ENCODE measurements around the gene LTBP4.
A peak's percentile ranks its signal among the peaks of the same experiment; 100 is the strongest.
"Not testable (repeated sequence)": the region's sequence is repeated elsewhere in the genome, so short reads cannot be mapped to it uniquely, and the experiment has no call there.

The LTBP4 gene, protein sequence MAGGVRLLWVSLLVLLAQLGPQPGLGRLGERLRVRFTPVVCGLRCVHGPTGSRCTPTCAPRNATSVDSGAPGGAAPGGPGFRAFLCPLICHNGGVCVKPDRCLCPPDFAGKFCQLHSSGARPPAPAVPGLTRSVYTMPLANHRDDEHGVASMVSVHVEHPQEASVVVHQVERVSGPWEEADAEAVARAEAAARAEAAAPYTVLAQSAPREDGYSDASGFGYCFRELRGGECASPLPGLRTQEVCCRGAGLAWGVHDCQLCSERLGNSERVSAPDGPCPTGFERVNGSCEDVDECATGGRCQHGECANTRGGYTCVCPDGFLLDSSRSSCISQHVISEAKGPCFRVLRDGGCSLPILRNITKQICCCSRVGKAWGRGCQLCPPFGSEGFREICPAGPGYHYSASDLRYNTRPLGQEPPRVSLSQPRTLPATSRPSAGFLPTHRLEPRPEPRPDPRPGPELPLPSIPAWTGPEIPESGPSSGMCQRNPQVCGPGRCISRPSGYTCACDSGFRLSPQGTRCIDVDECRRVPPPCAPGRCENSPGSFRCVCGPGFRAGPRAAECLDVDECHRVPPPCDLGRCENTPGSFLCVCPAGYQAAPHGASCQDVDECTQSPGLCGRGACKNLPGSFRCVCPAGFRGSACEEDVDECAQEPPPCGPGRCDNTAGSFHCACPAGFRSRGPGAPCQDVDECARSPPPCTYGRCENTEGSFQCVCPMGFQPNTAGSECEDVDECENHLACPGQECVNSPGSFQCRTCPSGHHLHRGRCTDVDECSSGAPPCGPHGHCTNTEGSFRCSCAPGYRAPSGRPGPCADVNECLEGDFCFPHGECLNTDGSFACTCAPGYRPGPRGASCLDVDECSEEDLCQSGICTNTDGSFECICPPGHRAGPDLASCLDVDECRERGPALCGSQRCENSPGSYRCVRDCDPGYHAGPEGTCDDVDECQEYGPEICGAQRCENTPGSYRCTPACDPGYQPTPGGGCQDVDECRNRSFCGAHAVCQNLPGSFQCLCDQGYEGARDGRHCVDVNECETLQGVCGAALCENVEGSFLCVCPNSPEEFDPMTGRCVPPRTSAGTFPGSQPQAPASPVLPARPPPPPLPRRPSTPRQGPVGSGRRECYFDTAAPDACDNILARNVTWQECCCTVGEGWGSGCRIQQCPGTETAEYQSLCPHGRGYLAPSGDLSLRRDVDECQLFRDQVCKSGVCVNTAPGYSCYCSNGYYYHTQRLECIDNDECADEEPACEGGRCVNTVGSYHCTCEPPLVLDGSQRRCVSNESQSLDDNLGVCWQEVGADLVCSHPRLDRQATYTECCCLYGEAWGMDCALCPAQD (N-terminal part only)

DNA sequence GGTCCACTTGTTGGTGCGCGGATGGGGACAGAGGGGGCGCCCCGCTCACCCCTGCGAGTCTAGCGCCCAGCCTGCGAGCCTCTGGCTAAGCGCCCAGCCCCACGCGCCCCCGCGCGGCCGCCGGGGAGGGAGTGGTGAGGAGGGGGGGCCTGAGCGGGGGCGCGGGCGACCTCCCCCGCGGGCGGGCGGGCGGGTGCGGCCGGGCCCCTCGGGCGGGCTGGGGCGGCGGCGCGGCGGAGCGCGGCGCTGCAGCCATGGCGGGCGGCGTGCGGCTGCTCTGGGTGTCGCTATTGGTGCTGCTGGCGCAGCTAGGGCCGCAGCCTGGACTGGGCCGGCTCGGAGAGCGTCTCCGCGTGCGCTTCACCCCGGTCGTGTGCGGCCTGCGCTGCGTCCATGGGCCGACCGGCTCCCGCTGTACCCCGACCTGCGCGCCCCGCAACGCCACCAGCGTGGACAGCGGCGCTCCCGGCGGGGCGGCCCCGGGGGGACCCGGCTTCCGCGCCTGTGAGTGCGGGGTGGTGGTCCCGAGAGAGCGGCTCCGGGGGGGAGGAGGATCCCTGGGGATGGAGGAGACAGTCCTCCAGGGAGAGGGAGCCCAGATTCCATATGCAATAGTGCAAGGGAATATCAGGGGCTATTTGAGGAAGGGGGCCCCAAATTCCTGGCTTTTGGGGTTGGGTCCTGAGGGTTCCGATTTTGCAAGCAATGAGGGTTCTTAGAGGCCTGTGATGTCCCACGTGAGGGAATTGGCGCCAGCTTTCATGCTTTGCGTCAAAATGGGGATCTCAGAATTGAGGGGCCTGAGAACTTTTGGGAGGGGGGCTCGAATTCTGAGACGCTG is at the start of gene LTBP4:
LTBP4 (plus strand) TSS at position 236 of the 841 bp plus-strand sequence; CDS start at position 255, 19 bp downstream.
- DNase-seq = peak in 1 of 2 experiments; percentile 48

DNA sequence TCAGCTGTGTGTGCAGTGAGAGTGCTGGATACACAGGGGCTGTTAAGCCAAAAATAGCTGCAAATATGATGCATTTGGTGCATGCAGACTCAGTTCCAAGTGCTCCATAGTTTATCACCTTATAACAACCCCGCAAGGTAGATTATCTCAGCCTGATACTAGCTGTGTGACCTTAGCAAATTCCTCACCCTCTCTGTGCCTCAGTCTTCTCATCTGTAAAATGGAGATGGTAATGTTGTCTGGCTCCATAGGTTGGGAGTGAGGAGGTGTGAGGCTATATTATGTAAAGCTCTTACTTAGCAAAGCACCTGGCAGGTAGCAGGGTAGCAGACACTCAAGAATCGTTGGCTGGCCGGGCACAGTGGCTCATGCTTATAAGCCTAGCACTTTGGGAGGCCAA is 48.3 kb upstream of the LTBP4 start:
- no peak for DNase-seq

DNA sequence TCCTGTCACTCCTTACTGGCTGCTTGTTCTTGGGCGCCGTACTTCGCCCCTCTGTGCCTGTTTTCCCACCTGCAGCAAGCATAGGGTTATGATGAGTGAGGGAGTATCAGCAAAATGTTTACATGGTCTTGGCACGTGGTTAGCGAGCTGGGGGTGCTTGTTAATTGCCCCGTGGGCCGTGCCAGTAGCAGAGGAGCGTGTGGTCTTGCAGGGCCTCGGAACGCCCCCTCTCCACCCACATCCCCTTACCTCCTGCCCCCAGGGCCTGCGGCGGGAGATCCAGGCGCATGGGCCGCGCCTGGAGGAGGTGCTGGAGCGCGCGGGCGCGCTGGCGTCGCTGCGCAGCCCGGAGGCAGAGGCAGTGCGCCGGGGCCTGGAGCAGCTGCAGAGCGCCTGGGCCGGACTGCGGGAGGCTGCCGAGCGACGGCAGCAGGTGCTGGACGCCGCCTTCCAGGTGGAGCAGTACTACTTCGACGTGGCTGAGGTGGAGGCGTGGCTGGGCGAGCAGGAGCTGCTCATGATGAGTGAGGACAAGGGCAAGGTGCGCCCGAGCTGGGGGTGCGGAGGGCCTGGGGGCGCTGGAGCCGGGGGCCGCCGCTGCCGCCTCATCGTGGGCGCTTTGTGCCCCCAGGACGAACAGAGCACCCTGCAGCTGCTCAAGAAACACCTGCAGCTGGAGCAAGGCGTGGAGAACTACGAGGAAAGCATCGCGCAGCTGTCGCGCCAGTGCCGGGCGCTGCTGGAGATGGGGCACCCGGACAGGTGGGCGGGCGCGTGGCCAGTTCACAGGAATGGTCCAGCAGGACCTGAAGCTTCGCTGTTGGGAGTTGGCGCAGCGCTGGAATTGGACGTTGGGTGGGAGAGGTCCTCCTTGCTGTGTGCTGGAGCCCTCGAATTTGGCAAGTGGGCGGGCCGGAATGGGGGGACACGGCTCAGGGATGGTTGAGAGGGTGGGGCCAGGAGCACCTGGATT is 47.0 kb upstream of the LTBP4 start:
- DNase-seq = no peak

DNA sequence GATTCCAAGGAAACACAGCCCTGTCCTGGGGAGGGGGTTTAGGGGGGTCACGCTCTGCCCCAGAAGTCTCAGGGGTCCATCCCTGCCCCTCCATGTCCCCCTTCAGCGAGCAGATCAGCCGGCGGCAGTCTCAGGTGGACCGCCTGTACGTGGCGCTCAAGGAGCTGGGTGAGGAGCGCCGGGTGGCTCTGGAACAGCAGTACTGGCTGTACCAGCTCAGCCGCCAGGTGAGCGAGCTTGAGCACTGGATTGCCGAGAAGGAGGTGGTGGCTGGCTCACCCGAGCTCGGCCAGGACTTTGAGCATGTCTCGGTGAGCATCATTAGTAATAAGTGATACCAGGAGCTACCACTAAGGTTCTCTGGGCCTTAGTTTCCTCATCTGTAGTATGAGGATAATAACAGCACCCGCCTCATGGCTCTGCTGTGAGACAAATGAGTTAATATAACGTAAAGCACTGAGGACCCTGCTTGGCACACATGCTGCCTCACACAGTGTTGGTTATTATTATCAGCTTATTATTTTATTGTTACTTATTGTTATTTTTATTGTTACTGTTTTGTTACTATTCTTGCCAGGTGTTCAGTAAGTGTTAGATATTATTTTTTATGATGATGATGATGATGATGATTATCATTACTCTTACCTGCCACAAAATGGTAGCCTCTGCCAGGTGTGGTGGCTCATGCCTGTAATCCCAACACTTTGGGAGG is 45.0 kb upstream of the LTBP4 start:
- no peak for DNase-seq

DNA sequence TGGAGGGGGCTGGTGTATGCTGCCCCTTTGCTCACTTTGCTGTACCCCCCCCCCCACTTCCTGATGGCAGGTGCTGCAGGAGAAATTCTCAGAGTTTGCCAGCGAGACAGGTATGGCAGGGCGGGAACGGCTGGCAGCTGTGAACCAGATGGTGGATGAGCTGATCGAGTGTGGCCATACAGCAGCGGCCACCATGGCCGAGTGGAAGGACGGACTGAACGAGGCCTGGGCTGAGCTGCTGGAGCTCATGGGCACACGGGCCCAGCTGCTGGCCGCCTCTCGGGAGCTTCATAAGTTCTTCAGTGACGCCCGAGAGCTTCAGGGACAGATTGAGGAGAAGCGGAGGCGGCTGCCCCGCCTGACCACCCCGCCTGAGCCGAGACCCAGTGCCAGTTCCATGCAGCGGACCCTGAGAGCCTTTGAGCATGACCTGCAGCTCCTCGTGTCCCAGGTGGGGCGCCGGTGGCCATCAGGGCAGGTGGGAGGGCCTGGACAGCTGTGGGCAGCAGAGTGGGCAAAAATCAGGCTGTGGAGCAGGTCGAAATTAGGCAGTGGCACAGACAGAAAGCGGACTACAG is 44.1 kb upstream of the LTBP4 start:
- DNase-seq = no peak

DNA sequence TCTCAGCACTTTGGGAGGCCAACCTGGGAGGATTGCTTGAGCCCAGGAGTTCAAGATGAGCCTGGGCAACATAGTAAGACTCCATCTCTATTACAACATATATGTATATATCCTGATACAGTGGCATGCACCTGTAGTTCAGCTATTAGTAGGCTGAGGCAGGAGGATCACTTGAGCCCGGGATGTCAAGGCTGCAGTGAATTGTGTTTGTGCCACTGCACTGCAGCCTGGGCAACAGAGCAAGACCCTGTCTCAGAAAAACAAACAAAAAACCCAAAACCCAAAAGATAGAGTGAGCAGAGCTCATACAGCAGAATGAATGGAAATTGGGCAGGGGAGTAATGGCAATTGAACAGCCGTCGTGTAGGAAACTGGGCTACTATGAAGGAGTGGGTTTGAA is 41.8 kb upstream of the LTBP4 start:
- DNase-seq = no peak

DNA sequence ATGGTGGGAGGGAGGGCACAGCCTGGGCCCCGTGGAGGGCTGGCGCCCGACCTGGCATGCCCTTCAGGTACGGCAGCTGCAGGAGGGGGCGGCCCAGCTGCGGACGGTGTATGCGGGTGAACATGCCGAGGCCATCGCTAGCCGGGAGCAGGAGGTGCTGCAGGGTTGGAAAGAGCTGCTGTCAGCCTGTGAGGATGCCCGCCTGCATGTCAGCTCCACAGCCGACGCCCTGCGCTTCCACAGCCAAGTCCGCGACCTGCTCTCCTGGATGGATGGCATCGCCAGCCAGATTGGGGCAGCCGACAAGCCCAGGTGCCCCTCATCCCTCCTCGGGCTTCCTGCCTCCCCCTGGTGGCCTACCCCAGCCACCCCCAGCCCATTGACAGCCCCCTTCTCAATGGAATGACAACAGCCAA is 41.1 kb upstream of the LTBP4 start:
- DNase-seq = no peak

DNA sequence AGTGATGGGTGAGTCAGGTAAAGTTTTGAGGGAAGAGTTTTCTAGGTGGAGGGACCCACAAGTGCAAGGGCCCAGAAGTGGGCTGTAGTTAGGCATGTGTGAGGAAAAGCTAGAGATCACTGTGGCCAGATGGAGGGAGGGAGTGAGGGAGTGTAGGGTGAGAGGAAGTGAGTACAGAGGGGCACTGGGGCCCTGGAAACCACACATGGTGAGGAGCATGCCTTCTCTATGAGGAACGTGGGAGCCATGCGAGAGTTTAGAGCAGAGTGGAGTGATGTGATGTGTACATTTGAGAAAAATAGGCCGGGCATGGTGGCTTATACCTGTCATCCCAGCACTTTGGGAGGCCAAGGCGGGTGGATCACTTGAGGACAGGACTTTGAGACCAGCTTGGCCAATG is 39.2 kb upstream of the LTBP4 start:
- no peak for DNase-seq

DNA sequence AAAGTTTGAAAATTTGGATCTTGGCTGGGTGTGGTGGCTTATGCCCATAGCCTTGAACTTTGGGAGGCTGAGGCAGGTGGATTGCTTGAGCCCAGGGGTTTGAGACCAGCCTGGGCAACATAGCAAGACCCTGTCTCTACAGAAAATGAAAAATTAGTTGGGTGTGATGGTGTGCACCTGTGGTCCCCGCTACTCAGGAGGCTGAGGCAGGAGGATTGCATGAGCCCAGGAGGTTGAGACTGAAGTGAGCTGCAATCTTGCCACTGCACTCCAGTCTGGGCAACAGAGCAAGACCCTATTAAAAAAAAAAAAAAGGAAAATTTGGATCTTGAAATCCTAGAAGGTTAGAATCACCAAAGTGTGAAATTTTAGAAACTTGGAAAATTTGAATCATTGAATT is 36.6 kb upstream of the LTBP4 start:
- DNase-seq = not testable (repeated sequence)

DNA sequence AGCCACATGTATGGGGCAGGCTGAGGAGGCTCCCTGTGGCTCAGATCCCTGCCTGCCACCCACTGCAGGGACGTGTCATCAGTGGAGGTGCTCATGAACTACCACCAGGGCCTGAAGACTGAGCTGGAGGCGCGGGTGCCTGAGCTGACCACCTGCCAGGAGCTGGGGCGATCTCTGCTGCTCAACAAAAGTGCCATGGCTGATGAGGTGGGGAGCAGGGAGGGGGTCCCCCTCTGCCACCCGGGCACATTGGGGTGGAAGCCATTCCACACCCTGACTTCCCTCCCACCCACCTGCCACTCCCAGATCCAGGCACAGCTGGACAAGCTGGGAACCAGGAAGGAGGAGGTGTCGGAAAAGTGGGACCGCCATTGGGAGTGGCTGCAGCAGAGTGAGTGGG is 35.8 kb upstream of the LTBP4 start:
- DNase-seq = no peak

DNA sequence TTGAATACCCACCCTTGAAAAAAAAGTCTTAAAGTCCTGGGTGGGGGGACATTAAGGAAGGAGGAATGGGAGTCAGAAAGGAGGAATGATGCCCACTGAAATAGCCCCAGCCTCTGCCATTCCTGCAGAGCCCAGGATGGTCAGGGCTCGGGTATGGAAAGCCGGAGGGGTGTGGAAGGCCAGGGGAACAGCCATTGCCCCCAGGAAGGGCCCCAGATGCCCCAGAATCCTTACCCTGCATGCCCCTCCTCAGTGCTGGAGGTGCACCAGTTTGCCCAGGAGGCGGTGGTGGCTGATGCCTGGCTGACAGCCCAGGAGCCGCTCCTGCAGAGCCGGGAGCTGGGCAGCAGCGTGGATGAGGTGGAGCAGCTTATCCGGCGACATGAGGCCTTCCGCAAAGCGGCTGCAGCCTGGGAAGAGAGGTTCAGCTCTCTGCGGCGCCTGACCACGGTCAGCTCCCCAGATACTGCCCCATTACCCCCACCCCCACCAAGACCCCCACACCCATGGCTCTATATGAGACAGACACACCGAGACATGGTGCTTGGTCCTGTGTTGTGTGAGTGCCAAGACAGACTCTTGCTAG is 35.2 kb upstream of the LTBP4 start:
- peak in 1 of 2 experiments; percentile 47 for DNase-seq

DNA sequence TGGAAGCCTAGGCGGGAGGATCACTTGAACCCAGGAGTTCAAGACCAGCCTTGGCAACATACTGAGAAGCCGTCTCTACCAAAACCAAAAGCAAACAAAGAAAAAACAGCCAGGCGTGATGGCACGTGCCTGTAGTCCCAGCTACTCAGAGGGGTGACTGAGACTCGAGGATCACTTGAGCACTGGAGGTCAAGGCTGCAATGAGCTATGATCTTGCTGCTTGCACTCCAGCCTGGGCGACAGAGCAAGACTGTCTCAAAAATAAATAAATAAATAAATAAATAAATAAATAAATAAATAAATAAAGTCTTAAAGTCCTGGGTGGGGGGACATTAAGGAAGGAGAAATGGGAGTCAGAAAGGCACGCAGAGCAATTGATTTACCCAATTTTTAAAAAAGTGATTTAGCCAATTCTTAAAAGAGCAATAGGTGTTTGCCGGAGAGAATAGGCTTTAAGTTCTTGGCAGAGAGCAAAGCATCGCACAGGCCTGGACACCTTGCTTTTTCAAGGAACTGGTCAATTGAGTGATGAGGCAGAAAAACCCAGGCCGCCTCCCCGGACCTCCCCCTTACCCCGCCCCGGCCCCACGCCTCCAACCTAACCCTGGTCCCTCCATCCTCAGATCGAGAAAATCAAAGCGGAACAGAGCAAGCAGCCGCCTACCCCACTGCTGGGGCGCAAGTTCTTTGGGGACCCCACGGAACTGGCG is 34.0 kb upstream of the LTBP4 start:
- no peak for DNase-seq

DNA sequence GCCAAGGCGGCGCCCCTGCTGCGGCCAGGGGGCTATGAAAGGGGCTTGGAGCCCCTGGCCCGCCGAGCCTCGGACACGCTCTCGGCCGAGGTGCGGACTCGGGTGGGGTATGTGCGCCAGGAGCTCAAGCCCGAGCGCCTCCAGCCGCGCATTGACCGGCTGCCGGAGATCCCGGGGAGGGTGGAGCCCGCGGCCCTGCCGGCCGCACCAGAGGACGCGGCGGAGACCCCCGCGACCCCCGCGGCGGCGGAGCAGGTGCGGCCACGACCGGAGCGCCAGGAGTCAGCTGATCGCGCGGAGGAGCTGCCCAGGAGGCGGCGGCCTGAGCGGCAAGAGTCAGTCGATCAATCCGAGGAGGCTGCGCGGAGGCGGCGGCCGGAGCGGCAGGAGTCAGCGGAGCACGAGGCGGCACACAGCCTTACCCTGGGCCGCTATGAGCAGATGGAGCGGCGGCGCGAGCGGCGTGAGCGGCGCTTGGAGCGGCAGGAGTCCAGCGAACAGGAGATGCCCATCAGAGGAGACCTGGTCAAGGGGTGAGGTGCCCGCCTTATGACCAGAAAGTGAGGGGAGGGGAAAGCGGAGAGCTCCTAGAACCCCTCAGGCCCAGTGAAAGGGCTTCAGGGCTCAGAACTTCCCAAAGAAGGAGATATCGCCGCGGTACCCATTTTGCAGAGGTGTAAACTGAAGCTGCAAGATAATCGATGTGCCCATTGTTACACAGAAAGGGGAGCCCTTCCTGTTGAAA is 33.2 kb upstream of the LTBP4 start:
- DNase-seq = no peak

DNA sequence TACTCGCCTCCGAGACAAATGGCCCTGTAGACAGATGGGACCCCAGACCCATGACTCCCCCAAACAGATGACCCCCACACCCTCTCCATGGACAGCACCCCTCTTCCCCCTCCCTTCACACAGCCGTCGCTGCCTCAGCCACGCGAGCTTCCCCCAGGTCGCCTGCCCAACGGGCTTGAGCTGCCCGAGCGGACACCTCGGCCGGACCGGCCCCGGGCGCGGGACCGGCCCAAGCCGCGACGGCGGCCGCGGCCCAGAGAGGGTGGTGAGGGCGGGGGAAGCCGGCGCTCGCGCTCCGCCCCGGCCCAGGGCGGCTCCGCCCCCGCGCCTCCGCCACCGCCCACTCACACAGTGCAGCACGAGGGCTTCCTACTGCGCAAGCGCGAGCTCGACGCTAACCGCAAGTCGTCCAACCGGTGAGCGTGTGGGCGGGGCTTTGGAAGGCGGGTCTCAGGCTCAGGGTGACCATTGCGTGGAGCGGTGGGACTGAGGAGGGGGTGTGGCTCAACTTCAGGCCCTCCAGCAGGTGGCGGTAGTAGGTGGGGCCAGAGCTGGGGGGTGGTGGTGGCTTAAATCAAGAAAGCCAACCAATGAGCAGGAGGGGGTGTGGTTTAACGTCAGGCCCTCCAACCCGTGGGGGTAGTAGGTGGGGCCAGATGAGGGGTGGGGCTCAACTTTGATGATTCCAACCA is 30.7 kb upstream of the LTBP4 start:
- DNase-seq = peak; percentile 99 to 100

DNA sequence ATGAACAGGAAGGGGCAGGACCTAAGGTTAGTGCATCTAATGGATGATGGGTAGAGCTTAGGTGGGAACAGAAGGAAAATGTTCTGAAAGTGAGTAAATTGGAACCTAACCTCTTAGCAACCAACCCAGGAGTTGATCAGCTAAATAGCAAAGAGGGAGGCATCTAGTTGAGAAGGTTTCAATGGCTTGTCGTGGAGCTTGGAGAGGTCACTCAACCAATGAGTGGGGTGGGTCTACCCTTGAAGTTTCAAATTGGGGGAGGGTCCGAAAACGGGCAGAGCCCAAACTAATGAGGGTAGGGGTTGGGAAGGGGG is 30.2 kb upstream of the LTBP4 start:
- DNase-seq = no peak

DNA sequence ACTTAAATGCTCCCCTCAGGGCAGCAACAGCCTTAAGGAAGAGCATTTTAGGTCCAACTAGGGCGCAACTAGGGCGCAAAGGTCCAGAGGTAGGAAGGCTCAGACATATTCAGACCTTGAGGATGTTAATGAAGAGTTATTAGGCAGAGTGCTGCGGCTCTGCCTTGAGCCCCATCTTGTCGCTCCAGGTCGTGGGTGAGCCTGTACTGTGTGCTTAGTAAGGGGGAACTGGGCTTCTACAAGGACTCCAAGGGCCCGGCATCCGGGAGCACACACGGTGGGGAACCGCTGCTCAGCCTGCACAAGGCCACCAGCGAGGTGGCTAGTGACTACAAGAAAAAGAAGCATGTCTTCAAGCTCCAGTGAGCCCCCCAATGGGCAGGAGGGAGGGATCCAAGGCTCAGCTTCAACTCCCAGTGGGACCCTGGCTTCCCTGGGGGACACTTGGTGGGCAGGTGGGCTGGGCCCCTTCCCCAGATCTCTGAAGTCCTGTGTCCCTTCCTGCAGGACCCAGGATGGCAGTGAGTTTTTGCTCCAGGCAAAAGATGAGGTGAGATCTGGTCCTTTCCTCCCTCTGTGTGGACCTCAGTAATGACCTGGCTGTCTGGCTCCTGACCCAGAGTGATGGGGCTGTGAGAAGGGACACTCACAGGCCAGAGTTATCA is 29.2 kb upstream of the LTBP4 start:
- DNase-seq = no peak

DNA sequence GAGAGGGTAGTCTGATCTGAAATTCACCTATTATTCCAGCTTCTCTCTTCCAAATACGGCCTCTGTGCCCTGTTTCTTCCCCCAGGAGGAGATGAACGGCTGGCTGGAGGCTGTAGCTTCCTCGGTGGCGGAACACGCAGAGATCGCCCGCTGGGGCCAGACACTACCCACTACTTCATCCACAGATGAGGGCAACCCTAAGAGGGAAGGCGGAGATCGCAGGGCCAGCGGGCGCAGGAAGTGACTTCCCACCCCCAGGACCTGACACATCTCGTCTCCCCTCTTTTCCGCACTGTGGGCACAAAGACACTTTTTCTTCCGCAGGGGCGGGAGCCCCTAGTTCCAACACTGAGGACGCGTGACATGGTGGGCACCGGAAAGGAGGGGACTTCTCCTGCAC is 25.8 kb upstream of the LTBP4 start:
- DNase-seq = no peak
